Mesodermal cell (in vitro differentiated cells): Measurements from ENCODE around the gene GHRHR.

Experiments used
- H3K27ac ChIP-seq: 2 replicates; pipeline ENCODE4 v1.7.0; 2013; ENCODE audit warnings: mild to moderate bottlenecking, low read depth, low read length, moderate library complexity; ENCODE audit not compliant: severe bottlenecking
- H3K36me3 ChIP-seq: 2 replicates; pipeline ENCODE4 v1.7.1; 2013; ENCODE audit warnings: mild to moderate bottlenecking, low read length, moderate library complexity; ENCODE audit not compliant: control insufficient read depth, insufficient read depth
- H3K4me1 ChIP-seq: one replicate; pipeline ENCODE4 v1.7.1; 2013; ENCODE audit warnings: mild to moderate bottlenecking, low read length; ENCODE audit not compliant: insufficient read depth, control insufficient read depth, poor library complexity, severe bottlenecking
- H3K4me3 ChIP-seq: 2 replicates; pipeline ENCODE4 v1.7.0; 2013; ENCODE audit warnings: low read length, control low read depth, mild to moderate bottlenecking; ENCODE audit not compliant: insufficient read depth, poor library complexity, severe bottlenecking; ENCODE audit errors: extremely low read depth
- H3K9me3 ChIP-seq: 2 replicates; pipeline ENCODE4 v1.7.1; 2013; ENCODE audit warnings: mild to moderate bottlenecking, low read length, moderate library complexity; ENCODE audit not compliant: control insufficient read depth
- WGBS, 2 experiments: methylation state at CpG; one replicate each; pipeline ENCODE4 v1.1.5; 2013; ENCODE audit warnings: missing lambda C conversion rate in 2 of 2; ENCODE audit not compliant: insufficient coverage in 2 of 2; 5-methylcytosine and 5-hydroxymethylcytosine counted together

GHRHR gene

DNA sequence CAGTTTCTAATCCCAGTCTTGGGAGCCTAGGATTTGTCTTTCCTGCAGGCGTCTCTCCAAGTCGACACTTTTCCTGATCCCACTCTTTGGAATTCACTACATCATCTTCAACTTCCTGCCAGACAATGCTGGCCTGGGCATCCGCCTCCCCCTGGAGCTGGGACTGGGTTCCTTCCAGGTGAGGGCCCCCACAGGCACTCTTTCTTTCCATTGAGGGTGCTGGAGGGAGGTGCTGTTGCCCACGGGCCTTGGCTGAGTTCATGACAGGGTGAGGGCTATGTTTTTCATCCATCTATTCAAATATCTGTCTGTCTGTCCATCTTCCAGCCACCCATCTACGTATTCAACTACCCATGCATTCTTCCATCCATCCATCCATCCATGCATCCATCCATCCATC, 12.6 kb downstream of the GHRHR start:
- H3K27ac ChIP-seq = no peak overlapping the region
- no peaks in the 10 kb centered on the region for H3K36me3 ChIP-seq
- H3K9me3 ChIP-seq = no peaks in the 10 kb centered on the region
- WGBS, 2 experiments = 68 to 96% methylated on average over 3 to 4 of the region's 5 CpGs
- H3K4me3 ChIP-seq = no peak overlapping the region
- H3K4me1 ChIP-seq = no peaks in the 10 kb centered on the region

DNA sequence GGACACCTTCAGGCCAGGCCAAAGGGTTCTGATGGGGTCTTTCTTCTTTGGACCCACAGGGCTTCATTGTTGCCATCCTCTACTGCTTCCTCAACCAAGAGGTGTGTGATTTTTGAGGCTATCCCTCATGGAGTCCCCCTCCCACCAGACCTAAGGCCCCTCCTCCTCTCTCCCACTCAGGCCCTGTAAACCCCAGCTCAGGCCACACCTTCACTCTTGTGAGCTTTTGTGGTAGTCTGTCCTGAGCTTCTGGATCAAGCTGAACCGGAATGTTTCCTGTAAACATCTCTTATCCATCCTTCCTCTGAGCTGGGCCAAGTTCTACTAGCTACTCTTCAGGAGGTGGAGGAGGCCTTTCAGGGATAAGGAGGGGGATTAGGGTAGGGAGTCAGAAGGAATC, 13.5 kb downstream of the GHRHR start:
- H3K27ac ChIP-seq = no peak overlapping the region

GRCh38 chr7:30977896-30978564, 14.3 kb downstream of the GHRHR start:
- no peak overlapping the region for H3K4me3 ChIP-seq

More for the DNA sequence above, 13.5 kb downstream of the GHRHR start:
- H3K9me3 ChIP-seq = no peaks in the 10 kb centered on the region
- H3K4me3 ChIP-seq = no peak overlapping the region
- no CpG with 5 or more reads among the region's 1 CpG for WGBS, 2 experiments
- H3K36me3 ChIP-seq = no peaks in the 10 kb centered on the region
- no peaks in the 10 kb centered on the region for H3K4me1 ChIP-seq

DNA sequence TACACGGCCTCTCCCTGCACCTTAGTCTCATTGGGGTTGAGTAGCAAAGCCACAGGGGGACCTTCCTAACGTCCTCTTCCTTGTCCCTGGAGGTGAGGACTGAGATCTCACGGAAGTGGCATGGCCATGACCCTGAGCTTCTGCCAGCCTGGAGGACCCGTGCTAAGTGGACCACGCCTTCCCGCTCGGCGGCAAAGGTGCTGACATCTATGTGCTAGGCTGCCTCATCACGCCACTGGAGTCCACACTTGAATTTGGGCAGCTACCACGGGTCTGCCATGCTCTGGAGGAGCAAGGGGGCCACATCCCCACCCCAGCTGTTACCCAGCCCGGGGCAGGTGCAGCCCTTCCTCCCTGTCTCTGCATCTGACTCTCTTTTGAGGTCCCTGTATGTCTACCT, 15.3 kb downstream of the GHRHR start:
- H3K36me3 ChIP-seq = no peaks in the 10 kb centered on the region
- H3K9me3 ChIP-seq = no peaks in the 10 kb centered on the region
- no peak overlapping the region for H3K27ac ChIP-seq
- no peak overlapping the region for H3K4me3 ChIP-seq
- peaks cover 1% of the 10 kb centered on the region for H3K4me1 ChIP-seq
- 82 to 89% methylated on average over 11 of the region's 11 CpGs for WGBS, 2 experiments

More at GRCh38 chr7:30977896-30978564, 14.3 kb downstream of the GHRHR start:
- Histone ChIP-seq H3K9me3 (no peaks in the 10 kb centered on the region), H3K4me1 (no peaks in the 10 kb centered on the region), H3K36me3 (no peaks in the 10 kb centered on the region), H3K27ac (no peak overlapping the region)
- 49 to 50% methylated on average over 9 of the region's 9 CpGs for WGBS, 2 experiments

GRCh38 chr7:30980194-30980593, 16.4 kb downstream of the GHRHR start:
- H3K4me3 ChIP-seq = no peak overlapping the region
- peaks cover 11% of the 10 kb centered on the region for H3K4me1 ChIP-seq
- H3K9me3 ChIP-seq = no peaks in the 10 kb centered on the region
- 82 to 95% methylated on average over 3 to 6 of the region's 7 CpGs for WGBS, 2 experiments
- no peak overlapping the region for H3K27ac ChIP-seq
- H3K36me3 ChIP-seq = no peaks in the 10 kb centered on the region

DNA sequence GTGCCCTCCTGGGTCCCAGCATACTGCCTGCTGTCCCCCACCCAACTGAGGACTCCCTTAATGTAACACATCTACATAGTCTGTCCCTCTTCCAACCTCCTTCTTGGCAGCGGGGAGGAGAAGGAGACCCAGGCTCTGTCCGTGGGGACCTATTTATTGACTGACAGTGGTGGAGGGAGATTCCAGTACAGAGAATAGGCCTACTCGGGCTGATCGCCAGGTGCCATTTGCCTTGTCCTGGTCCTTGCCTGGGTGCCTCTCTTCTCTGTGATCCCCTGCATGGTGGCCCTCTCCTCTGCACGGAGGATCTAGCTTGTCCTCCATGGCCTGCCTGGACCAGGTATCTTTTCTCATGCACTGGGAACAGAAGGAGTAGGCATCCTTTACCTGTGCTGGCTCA, 17.0 kb downstream of the GHRHR start:
- Histone ChIP-seq H3K36me3 (no peaks in the 10 kb centered on the region), H3K27ac (no peak overlapping the region), H3K4me3 (no peak overlapping the region), H3K9me3 (no peaks in the 10 kb centered on the region), H3K4me1 (peaks cover 11% of the 10 kb centered on the region)
- WGBS, 2 experiments = 87 to 90% methylated on average over 3 to 5 of the region's 5 CpGs

- Histone ChIP-seq H3K36me3 (no peaks in the 10 kb centered on the region), H3K4me1 (peaks cover 11% of the 10 kb centered on the region), H3K27ac (no peak overlapping the region), H3K4me3 (no peak overlapping the region), H3K9me3 (no peaks in the 10 kb centered on the region)
- 10 to 11% methylated on average over 11 to 13 of the region's 15 CpGs for WGBS, 2 experiments
Measured at GRCh38 chr7:30983042-30983913, 19.5 kb downstream of the GHRHR start.

- WGBS, 2 experiments = 21 to 28% methylated on average over 6 to 7 of the region's 12 CpGs
- Histone ChIP-seq H3K27ac (no peak overlapping the region), H3K4me1 (peaks cover 11% of the 10 kb centered on the region), H3K36me3 (no peaks in the 10 kb centered on the region), H3K4me3 (no peak overlapping the region), H3K9me3 (no peaks in the 10 kb centered on the region)
Measured at GRCh38 chr7:30983914-30984247, 20.1 kb downstream of the GHRHR start.

- Histone ChIP-seq H3K4me1 (peaks cover 11% of the 10 kb centered on the region), H3K36me3 (no peaks in the 10 kb centered on the region), H3K9me3 (no peaks in the 10 kb centered on the region), H3K27ac (no peak overlapping the region), H3K4me3 (no peak overlapping the region)
- WGBS, 2 experiments = 36 to 38% methylated on average over 9 to 12 of the region's 13 CpGs
Measured at GRCh38 chr7:30984359-30985107, 20.8 kb downstream of the GHRHR start.

DNA sequence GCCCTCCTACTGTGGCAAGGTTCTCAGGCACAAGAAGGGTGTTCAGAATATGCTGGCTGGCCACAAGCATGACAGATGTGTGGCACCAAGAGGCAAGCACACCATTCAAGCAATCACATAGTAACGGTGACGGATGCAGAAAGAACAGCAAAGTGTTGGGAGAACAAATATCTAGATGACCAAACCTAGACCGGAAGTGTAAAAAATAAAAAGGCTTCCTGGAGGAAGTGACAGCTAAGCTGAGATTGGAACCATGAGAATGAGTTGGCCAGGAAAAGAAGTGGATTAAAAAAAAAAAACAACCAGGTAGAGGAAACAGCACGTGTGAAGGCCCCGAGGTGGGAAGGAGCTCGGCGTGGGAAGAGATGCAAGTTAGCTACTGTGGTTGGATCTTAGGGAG, 22.0 kb downstream of the GHRHR start:
- Histone ChIP-seq H3K4me3 (no peak overlapping the region), H3K27ac (no peak overlapping the region), H3K9me3 (no peaks in the 10 kb centered on the region), H3K36me3 (no peaks in the 10 kb centered on the region), H3K4me1 (peaks cover 11% of the 10 kb centered on the region)
- WGBS, 2 experiments = 86 to 91% methylated on average over 6 to 7 of the region's 7 CpGs
